NB4 (cell line): Measurements from ENCODE around the gene SCO2.

Experiments used
- DNase-seq: peaks from one replicate; pipeline ENCODE4 v3.0.0; 2010; ENCODE audit warnings: low read depth
- H3K4me3 ChIP-seq: one replicate; pipeline ENCODE4 v1.5.1; 2011; ENCODE audit warnings: mild to moderate bottlenecking, low read depth, low read length, moderate library complexity
- MAX ChIP-seq: IDR thresholded peaks from 2 replicates; pipeline ENCODE4 v1.6.1; 2011; ENCODE audit warnings: low read depth, low read length
- MYC ChIP-seq: IDR thresholded peaks from 2 replicates; pipeline ENCODE4 v1.6.1; 2011; ENCODE audit warnings: low read depth, low read length
- POLR2A ChIP-seq: IDR thresholded peaks from 2 replicates; pipeline ENCODE4 v1.6.1; 2011; ENCODE audit warnings: mild to moderate bottlenecking; ENCODE audit not compliant: insufficient read length; ENCODE audit errors: extremely low read depth
- TF ChIP-seq, protein P1 (sequence below): IDR thresholded peaks from one replicate; pipeline ENCODE4 v1.5.1; 2012; ENCODE audit warnings: low read depth, low read length

Gene SCO2

DNA sequence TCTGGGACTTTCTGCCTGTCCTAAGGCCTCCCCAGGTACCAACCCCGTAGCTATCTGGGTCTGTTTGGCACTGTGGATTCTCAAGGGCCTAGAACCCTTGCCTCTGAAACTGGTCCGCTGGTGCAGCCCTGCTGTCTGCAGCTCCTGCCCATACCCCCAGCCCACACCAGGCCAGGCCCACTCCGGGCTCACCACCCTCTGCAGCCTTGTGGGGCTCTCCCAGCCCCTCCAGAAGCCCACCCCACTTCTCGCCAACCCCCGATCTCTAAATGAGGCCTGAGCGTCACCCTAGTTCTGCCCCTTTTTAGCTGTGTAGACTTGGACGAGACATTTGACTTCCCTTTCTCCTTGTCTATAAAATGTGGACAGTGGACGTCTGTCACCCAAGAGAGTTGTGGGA is 25.0 kb upstream of the SCO2 start:
- H3K4me3 ChIP-seq: no peak overlapping the region
- no peak for TF ChIP-seq POLR2A
- no peak for TF ChIP-seq MYC
- TF ChIP-seq, protein P1, sequence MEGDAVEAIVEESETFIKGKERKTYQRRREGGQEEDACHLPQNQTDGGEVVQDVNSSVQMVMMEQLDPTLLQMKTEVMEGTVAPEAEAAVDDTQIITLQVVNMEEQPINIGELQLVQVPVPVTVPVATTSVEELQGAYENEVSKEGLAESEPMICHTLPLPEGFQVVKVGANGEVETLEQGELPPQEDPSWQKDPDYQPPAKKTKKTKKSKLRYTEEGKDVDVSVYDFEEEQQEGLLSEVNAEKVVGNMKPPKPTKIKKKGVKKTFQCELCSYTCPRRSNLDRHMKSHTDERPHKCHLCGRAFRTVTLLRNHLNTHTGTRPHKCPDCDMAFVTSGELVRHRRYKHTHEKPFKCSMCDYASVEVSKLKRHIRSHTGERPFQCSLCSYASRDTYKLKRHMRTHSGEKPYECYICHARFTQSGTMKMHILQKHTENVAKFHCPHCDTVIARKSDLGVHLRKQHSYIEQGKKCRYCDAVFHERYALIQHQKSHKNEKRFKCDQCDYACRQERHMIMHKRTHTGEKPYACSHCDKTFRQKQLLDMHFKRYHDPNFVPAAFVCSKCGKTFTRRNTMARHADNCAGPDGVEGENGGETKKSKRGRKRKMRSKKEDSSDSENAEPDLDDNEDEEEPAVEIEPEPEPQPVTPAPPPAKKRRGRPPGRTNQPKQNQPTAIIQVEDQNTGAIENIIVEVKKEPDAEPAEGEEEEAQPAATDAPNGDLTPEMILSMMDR: no peak
- TF ChIP-seq MAX: no peak
- no peak for DNase-seq

- peak overlapping the region; percentile 34 for H3K4me3 ChIP-seq
- TF ChIP-seq MYC (no peak), MAX (no peak), POLR2A (no peak)
- TF ChIP-seq, protein P1: no peak
- no peak for DNase-seq
Measured at GRCh38 chr22:50548921-50549790, 23.8 kb upstream of the SCO2 start.

GRCh38 chr22:50548040-50548920 is 22.9 kb upstream of the SCO2 start:
- peak overlapping the region; percentile 34 for H3K4me3 ChIP-seq
- peak; percentile 80 for DNase-seq
- TF ChIP-seq MYC (no peak), POLR2A (peak; percentile 41)
- TF ChIP-seq, protein P1: peak; percentile 3

GRCh38 chr22:50547263-50547985 is 22.0 kb upstream of the SCO2 start:
- DNase-seq: no peak
- no peak overlapping the region for H3K4me3 ChIP-seq
- TF ChIP-seq POLR2A (no peak), MYC (no peak)
- TF ChIP-seq, protein P1: no peak

DNA sequence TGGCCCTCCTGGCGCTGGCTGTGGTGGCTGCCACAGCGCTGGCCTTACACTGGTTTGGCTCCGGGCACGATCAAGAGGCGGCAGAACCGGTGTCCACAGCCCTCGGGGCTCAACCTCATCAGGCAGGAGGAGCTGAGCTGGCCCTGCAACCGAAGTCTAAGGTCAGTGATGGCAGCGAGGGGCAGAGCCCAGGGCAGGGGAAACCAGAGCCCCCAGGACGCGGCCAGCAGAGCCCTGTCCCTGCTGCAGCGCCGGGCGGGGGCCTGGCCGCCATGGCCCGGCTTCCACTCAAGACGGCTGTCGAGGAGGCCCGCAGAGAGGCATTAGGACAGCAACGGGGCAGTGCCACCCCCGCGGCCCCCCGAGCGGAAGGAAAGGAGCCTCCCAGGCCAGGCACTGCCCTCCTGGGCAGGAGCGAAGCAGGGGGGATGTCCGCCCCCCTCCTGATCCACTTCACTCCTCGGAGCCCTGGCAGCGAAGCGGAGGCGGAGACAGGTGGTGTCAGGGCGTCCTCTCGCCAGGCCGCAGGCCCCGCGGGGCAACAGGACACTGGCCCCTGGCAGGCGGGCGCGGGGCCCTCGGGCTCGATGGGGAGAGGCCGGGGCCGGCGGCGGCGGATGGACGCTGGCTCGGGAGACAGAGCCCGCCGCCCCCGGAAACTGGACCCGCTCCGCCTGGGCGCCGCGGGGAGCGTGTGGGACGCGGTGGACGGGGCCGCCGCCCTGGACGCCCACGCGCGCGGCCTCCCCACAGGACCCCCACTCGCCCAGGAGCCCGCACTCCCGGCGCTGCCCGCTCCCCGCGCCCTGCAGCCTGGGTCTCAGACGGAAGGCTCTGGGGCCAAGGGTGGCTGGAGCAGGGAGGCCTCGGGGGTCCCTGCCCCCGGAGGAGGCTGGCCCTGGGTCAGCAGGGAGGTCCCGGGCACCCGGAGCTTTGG is 21.2 kb upstream of the SCO2 start:
- TF ChIP-seq, protein P1: no peak
- TF ChIP-seq MAX (no peak), POLR2A (no peak), MYC (no peak)
- DNase-seq: no peak
- no peak overlapping the region for H3K4me3 ChIP-seq
